ENCODE data around the gene FAM177A1.
"Not testable (repeated sequence)": the region's sequence is repeated elsewhere in the genome, so short reads cannot be mapped to it uniquely, and the experiment has no call there.

FAM177A1 gene

GRCh38 chr14:35046048-35046750 lies at the start of gene FAM177A1:
Gene FAM177A1, plus strand, starts transcription at chr14:35046272. Its CDS starts 192 bp downstream, at chr14:35046464.
- ATAC-seq: peak; percentile 93 to 95

- ATAC-seq: no peak
These were observed 48.3 kb upstream of the FAM177A1 start for GRCh38 chr14:34997762-34998161.

- no peak for ATAC-seq
These were observed 46.6 kb upstream of the FAM177A1 start for GRCh38 chr14:34999500-34999899.

- ATAC-seq: no peak
These were observed 44.5 kb upstream of the FAM177A1 start for GRCh38 chr14:35001621-35002020.

GRCh38 chr14:35004839-35005238 lies 41.2 kb upstream of the FAM177A1 start:
- no peak for ATAC-seq

- ATAC-seq: no peak
These were observed 29.5 kb upstream of the FAM177A1 start for GRCh38 chr14:35016568-35016967.

- ATAC-seq: no peak
These were observed 25.4 kb upstream of the FAM177A1 start for GRCh38 chr14:35020713-35021112.

GRCh38 chr14:35028435-35028834 lies 17.6 kb upstream of the FAM177A1 start:
- no peak for ATAC-seq

- no peak for ATAC-seq
These were observed 13.5 kb upstream of the FAM177A1 start for GRCh38 chr14:35032562-35032961.

- ATAC-seq: no peak
These were observed 11.6 kb upstream of the FAM177A1 start for GRCh38 chr14:35034440-35034833.

- not testable (repeated sequence) for ATAC-seq
These were observed 11.0 kb upstream of the FAM177A1 start for GRCh38 chr14:35034944-35035554.

- ATAC-seq: not testable (repeated sequence)
These were observed 7.8 kb upstream of the FAM177A1 start for GRCh38 chr14:35038312-35038711.

- no peak for ATAC-seq
These were observed 3.4 kb upstream of the FAM177A1 start for GRCh38 chr14:35042632-35043031.

GRCh38 chr14:35043046-35043445 lies 3.0 kb upstream of the FAM177A1 start:
- ATAC-seq: no peak

- ATAC-seq: no peak
These were observed 904 bp upstream of the FAM177A1 start for GRCh38 chr14:35044939-35045797.

GRCh38 chr14:35045798-35046047 lies 349 bp upstream of the FAM177A1 start:
- ATAC-seq: no peak

- peak; percentile 5 to 9 for ATAC-seq
These were observed 872 bp downstream of the FAM177A1 start for GRCh38 chr14:35046751-35047536.

GRCh38 chr14:35047976-35048513 lies 2.0 kb downstream of the FAM177A1 start:
- ATAC-seq: no peak

- no peak for ATAC-seq
These were observed 4.6 kb downstream of the FAM177A1 start for GRCh38 chr14:35050652-35051051.

- ATAC-seq: no peak
These were observed 5.7 kb downstream of the FAM177A1 start for GRCh38 chr14:35051796-35052195.

- no peak for ATAC-seq
These were observed 6.6 kb downstream of the FAM177A1 start for GRCh38 chr14:35052637-35053036.

GRCh38 chr14:35061113-35061791 lies 15.2 kb downstream of the FAM177A1 start:
- ATAC-seq: not testable (repeated sequence)

All from activated CD4-positive, CD25-positive, alpha-beta regulatory T cell treated with anti-CD3 and anti-CD28 coated beads, Interleukin-2, amount 50 U/mL, for 24 hours (primary cell).